NCI-H345 (cell line): ENCODE measurements around the gene KHK.

Source experiments
- DNase-seq: peaks from one replicate; lab custom pipeline; 2025; lab: John Stamatoyannopoulos, UW

Gene KHK

GRCh38 chr2:27126252-27126710, 39.7 kb downstream of the KHK start:
- DNase-seq: no peak

GRCh38 chr2:27127883-27128667, 41.5 kb downstream of the KHK start:
- no peak for DNase-seq

- DNase-seq: no peak
Measured at GRCh38 chr2:27128668-27129571, 42.3 kb downstream of the KHK start.

GRCh38 chr2:27130396-27130795, 43.8 kb downstream of the KHK start:
- no peak for DNase-seq

- DNase-seq: no peak
Measured at GRCh38 chr2:27131429-27131828, 44.9 kb downstream of the KHK start.

GRCh38 chr2:27133195-27133875, 46.8 kb downstream of the KHK start:
- DNase-seq: no peak

GRCh38 chr2:27133905-27134780, 47.6 kb downstream of the KHK start, which contains the start of gene PREB:
TSS of gene PREB (minus strand) at chr2:27134636. CDS start at chr2:27134421, 215 bp downstream.
- DNase-seq: peak; percentile 99

- DNase-seq: no peak
Measured at GRCh38 chr2:27134781-27135477, 48.4 kb downstream of the KHK start.

GRCh38 chr2:27135478-27135955, 48.9 kb downstream of the KHK start:
- no peak for DNase-seq

- no peak for DNase-seq
Measured at GRCh38 chr2:27136751-27137150, 50.2 kb downstream of the KHK start.

- DNase-seq: no peak
Measured at GRCh38 chr2:27137322-27137935, 50.9 kb downstream of the KHK start.

- DNase-seq: no peak
Measured at GRCh38 chr2:27138111-27138510, 51.5 kb downstream of the KHK start.

GRCh38 chr2:27139310-27139709, 52.7 kb downstream of the KHK start, which contains the start of gene PRR30:
TSS of gene PRR30 (minus strand) at chr2:27139410. CDS start at chr2:27138329, 1,081 bp downstream.
- no peak for DNase-seq

- no peak for DNase-seq
Measured at GRCh38 chr2:27143285-27143684, 56.7 kb downstream of the KHK start.

GRCh38 chr2:27145682-27146081, 59.1 kb downstream of the KHK start:
- no peak for DNase-seq

GRCh38 chr2:27147935-27148334, 61.4 kb downstream of the KHK start:
- DNase-seq: no peak

GRCh38 chr2:27148801-27149439, 62.3 kb downstream of the KHK start, which contains the start of gene TCF23:
TSS of gene TCF23 (plus strand) at chr2:27149004. CDS start at chr2:27149134, 130 bp downstream.
- no peak for DNase-seq

GRCh38 chr2:27149570-27150405, 63.2 kb downstream of the KHK start:
- DNase-seq: no peak
